ENCODE data around the gene TYMP.

- no peak for TF ChIP-seq POLR2A (IDR thresholded peaks at IDR 0.05; ENCODE audit: low read depth, low read length)
- no peak for TF ChIP-seq TAF1 (IDR thresholded peaks at IDR 0.05; ENCODE audit: low read depth, low read length)
- TF ChIP-seq POLR2AphosphoS5 (IDR thresholded peaks at IDR 0.05; ENCODE audit: low read depth, low read length): no peak
- no peak for TF ChIP-seq SPI1 (IDR thresholded peaks at IDR 0.05; ENCODE audit: low read depth, low read length)
- TF ChIP-seq POU2F2 (IDR thresholded peaks at IDR 0.05; ENCODE audit: low read depth, low read length): no peak
- no peak for TF ChIP-seq PAX5 (IDR thresholded peaks at IDR 0.05; ENCODE audit: insufficient read depth, low read length, severe bottlenecking)
These were observed 16.8 kb upstream of the TYMP start for GRCh38 chr22:50546326-50547262.
